Measurements from ENCODE around the gene PAXIP1.

The PAXIP1 gene

GRCh38 chr7:154990964-154991540, 11.9 kb downstream of the PAXIP1 start:
- DNase-seq, result no peak

GRCh38 chr7:154987571-154987970, 15.4 kb downstream of the PAXIP1 start:
- DNase-seq, result no peak

GRCh38 chr7:154986200-154986945, 16.6 kb downstream of the PAXIP1 start:
- no peak for DNase-seq

GRCh38 chr7:154985230-154985629, 17.7 kb downstream of the PAXIP1 start:
- DNase-seq, result no peak

GRCh38 chr7:154984601-154985188, 18.2 kb downstream of the PAXIP1 start:
- DNase-seq, result no peak

GRCh38 chr7:154978017-154978416, 24.9 kb downstream of the PAXIP1 start:
- DNase-seq, result no peak

GRCh38 chr7:154977250-154977649, 25.7 kb downstream of the PAXIP1 start:
- DNase-seq, result no peak

GRCh38 chr7:154976844-154977243, 26.1 kb downstream of the PAXIP1 start:
- no peak for DNase-seq

GRCh38 chr7:154975984-154976383, 26.9 kb downstream of the PAXIP1 start:
- no peak for DNase-seq

- DNase-seq, result no peak
These were observed 29.5 kb downstream of the PAXIP1 start for GRCh38 chr7:154973381-154973780.

- DNase-seq, result no peak
These were observed 34.5 kb downstream of the PAXIP1 start for GRCh38 chr7:154968336-154969001.

GRCh38 chr7:154967401-154967955, 35.4 kb downstream of the PAXIP1 start:
- no peak for DNase-seq

- no peak for DNase-seq
These were observed 37.9 kb downstream of the PAXIP1 start for GRCh38 chr7:154965014-154965413.

GRCh38 chr7:154960063-154960790, 42.7 kb downstream of the PAXIP1 start:
- no peak for DNase-seq

- DNase-seq, result no peak
These were observed 46.5 kb downstream of the PAXIP1 start for GRCh38 chr7:154956427-154956826.

- DNase-seq, result peak; percentile 72
These were observed 49.8 kb downstream of the PAXIP1 start for GRCh38 chr7:154953006-154953684.

GRCh38 chr7:154950960-154951359, 52.0 kb downstream of the PAXIP1 start:
- DNase-seq, result no peak

- DNase-seq, result no peak
These were observed 55.3 kb downstream of the PAXIP1 start for GRCh38 chr7:154947604-154948003.

GRCh38 chr7:154946166-154946565, 56.8 kb downstream of the PAXIP1 start:
- DNase-seq, result no peak

- DNase-seq, result no peak
These were observed 59.0 kb downstream of the PAXIP1 start for GRCh38 chr7:154943906-154944305.

- DNase-seq, result no peak
These were observed 60.2 kb downstream of the PAXIP1 start for GRCh38 chr7:154942691-154943090.

GRCh38 chr7:154937837-154938236, 65.1 kb downstream of the PAXIP1 start:
- DNase-seq, result no peak

All from activated naive CD4-positive, alpha-beta T cell treated with Interleukin-2 at 50 U/mL for 16 hours (primary cell).